Endodermal cell (in vitro differentiated cells): ENCODE results near the gene PRR20G. TPM values are rescaled to one million over a fixed set of nuclear protein-coding genes. Genes with fewer than 3 reads are reported as not detected.

Source experiments
- DNase-seq: peaks from one replicate; pipeline ENCODE4 v3.0.0-alpha.2; 2017
- H3K27ac ChIP-seq: 2 replicates; pipeline ENCODE4 v1.5.1; 2013; ENCODE audit warnings: mild to moderate bottlenecking, low read depth, low read length, moderate library complexity
- H3K27me3 ChIP-seq: 2 replicates; pipeline ENCODE4 v1.6.1; 2013; ENCODE audit warnings: mild to moderate bottlenecking, low read length, moderate library complexity; ENCODE audit not compliant: insufficient read depth, control insufficient read depth, poor library complexity, severe bottlenecking
- H3K36me3 ChIP-seq: 2 replicates; pipeline ENCODE4 v1.7.0; 2013; ENCODE audit warnings: mild to moderate bottlenecking, low read length, moderate library complexity; ENCODE audit not compliant: control insufficient read depth, insufficient read depth
- H3K4me1 ChIP-seq: one replicate; pipeline ENCODE4 v1.7.0; 2013; ENCODE audit warnings: low read length; ENCODE audit not compliant: control insufficient read depth, insufficient read depth
- H3K4me3 ChIP-seq: 2 replicates; pipeline ENCODE4 v1.5.1; 2013; ENCODE audit warnings: mild to moderate bottlenecking, low read length, moderate library complexity
- H3K9ac ChIP-seq: 2 replicates; pipeline ENCODE4 v1.6.1; 2013; ENCODE audit warnings: mild to moderate bottlenecking, low read length, moderate library complexity; ENCODE audit not compliant: poor library complexity, severe bottlenecking; ENCODE audit errors: extremely low read depth
- H3K9me3 ChIP-seq: 2 replicates; pipeline ENCODE4 v1.6.1; 2013; ENCODE audit warnings: mild to moderate bottlenecking, low read length, moderate library complexity; ENCODE audit not compliant: control insufficient read depth
- H3K27ac Mint-ChIP-seq: 2 replicates; pipeline ENCODE4 v1.8.0; 2020; ENCODE audit warnings: mixed read lengths
- H3K27me3 Mint-ChIP-seq: 2 replicates; pipeline ENCODE4 v1.8.0; 2021; ENCODE audit warnings: mild to moderate bottlenecking, mixed read lengths; ENCODE audit not compliant: insufficient read depth
- H3K36me3 Mint-ChIP-seq: 2 replicates; pipeline ENCODE4 v1.8.0; 2020; ENCODE audit warnings: low read depth, mixed read lengths
- H3K4me1 Mint-ChIP-seq: 2 replicates; pipeline ENCODE4 v1.8.0; 2020; ENCODE audit warnings: mixed read lengths
- H3K4me3 Mint-ChIP-seq: 2 replicates; pipeline ENCODE4 v1.8.0; 2020; ENCODE audit warnings: mild to moderate bottlenecking, moderate library complexity, mixed read lengths
- H3K9me3 Mint-ChIP-seq: 2 replicates; pipeline ENCODE4 v1.8.0; 2020; ENCODE audit warnings: mild to moderate bottlenecking, mixed read lengths
- WGBS, 2 experiments: methylation state at CpG; one replicate each; pipeline versions ENCODE4 v1.1.5 to v1.1.7; 2013; ENCODE audit warnings: missing lambda C conversion rate in 2 of 2, mixed read lengths in 1 of 2; ENCODE audit not compliant: insufficient coverage in 1 of 2, insufficient read length in 1 of 2; 5-methylcytosine and 5-hydroxymethylcytosine counted together
- total RNA-seq, 2 donors: library from RNA; stranded (reverse); fragmentation: NEBNext Ultra II Directional in 1 of 2; extraction: Animal tissue kit (Norgen Biotek cat#: 25700) in 1 of 2; gene quantifications; 2 replicates in 1 of 2; 3 replicates in 1 of 2; pipeline ENCODE4 v1.2.1, GENCODE V29; 2021
- TF ChIP-seq, protein P1 (sequence below): fragments of 200-600 bp; sonication (generic); conservative IDR thresholded peaks from 2 replicates; pipeline ENCODE4 v1.5.0; 2021; ENCODE audit warnings: antibody characterized with exemption, mild to moderate bottlenecking

Gene PRR20G
- total RNA-seq, 2 donors from 2014 or later, result not detected

GRCh38 chr3:127235706-127236105 lies 52.1 kb downstream of the PRR20G start:
- H3K9ac ChIP-seq, result no peak overlapping the region
- no peaks in the 10 kb centered on the region for H3K4me1 ChIP-seq
- TF ChIP-seq, protein P1, sequence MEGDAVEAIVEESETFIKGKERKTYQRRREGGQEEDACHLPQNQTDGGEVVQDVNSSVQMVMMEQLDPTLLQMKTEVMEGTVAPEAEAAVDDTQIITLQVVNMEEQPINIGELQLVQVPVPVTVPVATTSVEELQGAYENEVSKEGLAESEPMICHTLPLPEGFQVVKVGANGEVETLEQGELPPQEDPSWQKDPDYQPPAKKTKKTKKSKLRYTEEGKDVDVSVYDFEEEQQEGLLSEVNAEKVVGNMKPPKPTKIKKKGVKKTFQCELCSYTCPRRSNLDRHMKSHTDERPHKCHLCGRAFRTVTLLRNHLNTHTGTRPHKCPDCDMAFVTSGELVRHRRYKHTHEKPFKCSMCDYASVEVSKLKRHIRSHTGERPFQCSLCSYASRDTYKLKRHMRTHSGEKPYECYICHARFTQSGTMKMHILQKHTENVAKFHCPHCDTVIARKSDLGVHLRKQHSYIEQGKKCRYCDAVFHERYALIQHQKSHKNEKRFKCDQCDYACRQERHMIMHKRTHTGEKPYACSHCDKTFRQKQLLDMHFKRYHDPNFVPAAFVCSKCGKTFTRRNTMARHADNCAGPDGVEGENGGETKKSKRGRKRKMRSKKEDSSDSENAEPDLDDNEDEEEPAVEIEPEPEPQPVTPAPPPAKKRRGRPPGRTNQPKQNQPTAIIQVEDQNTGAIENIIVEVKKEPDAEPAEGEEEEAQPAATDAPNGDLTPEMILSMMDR, result no peak
- no peaks in the 10 kb centered on the region for H3K9me3 ChIP-seq
- no peak for DNase-seq
- no peaks in the 10 kb centered on the region for H3K4me1 Mint-ChIP-seq
- H3K4me3 ChIP-seq, result no peak overlapping the region
- peaks cover 4% of the 10 kb centered on the region for H3K9me3 Mint-ChIP-seq
- no peak overlapping the region for H3K4me3 Mint-ChIP-seq
- H3K27ac Mint-ChIP-seq, result no peak overlapping the region
- H3K27ac ChIP-seq, result no peak overlapping the region
- no peaks in the 10 kb centered on the region for H3K36me3 Mint-ChIP-seq
- H3K27me3 ChIP-seq, result peaks cover 13% of the 10 kb centered on the region
- H3K27me3 Mint-ChIP-seq, result peaks cover 5% of the 10 kb centered on the region
- WGBS, 2 experiments, result 83% methylated on average over 3 of the region's 3 CpGs; no CpG with 5 or more reads in 1 of the 2 experiments
- H3K36me3 ChIP-seq, result no peaks in the 10 kb centered on the region

DNA sequence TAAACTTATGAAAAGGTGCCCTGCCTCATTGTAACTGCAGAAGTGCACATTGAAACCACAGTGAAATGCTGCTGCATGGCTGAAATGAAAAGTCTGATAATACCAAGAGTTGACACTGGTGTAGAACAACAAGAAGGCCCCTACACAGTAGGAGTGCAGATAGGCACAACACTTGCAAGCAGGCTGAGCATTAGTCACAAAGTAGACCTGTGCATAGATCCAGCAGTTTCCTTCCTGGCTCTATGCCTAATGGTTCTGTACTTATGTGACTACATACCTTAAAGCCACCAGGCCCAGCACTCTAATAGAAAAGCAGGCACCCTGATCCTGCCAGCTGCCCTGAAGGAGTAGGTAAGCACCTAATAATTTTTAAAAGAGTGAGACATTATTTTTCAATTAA lies 53.1 kb downstream of the PRR20G start:
- peaks cover 4% of the 10 kb centered on the region for H3K9me3 Mint-ChIP-seq
- no peak overlapping the region for H3K27ac ChIP-seq
- H3K36me3 Mint-ChIP-seq, result no peaks in the 10 kb centered on the region
- no peak overlapping the region for H3K9ac ChIP-seq
- DNase-seq, result no peak
- no peak overlapping the region for H3K4me3 Mint-ChIP-seq
- no peak overlapping the region for H3K4me3 ChIP-seq
- H3K9me3 ChIP-seq, result no peaks in the 10 kb centered on the region
- H3K4me1 ChIP-seq, result no peaks in the 10 kb centered on the region
- peaks cover 5% of the 10 kb centered on the region for H3K27me3 Mint-ChIP-seq
- TF ChIP-seq, protein P1, result no peak
- no peaks in the 10 kb centered on the region for H3K36me3 ChIP-seq
- H3K27ac Mint-ChIP-seq, result no peak overlapping the region
- no peaks in the 10 kb centered on the region for H3K4me1 Mint-ChIP-seq
- H3K27me3 ChIP-seq, result peaks cover 13% of the 10 kb centered on the region

Other genes with a start within 250 kb of the PRR20G start
- gene PRR23E, start 94.9 kb downstream of the PRR20G start, total RNA-seq, result not detected